ENCODE measurements around the gene ADGRV1.

The ADGRV1 gene

GRCh38 chr5:90866915-90867731 lies 308.5 kb downstream of the ADGRV1 start:
- no peak for DNase-seq (ENCODE audit: low read depth in 2 of 3, low spot score in 2 of 3)

- no peak for DNase-seq (ENCODE audit: low read depth in 2 of 3, low spot score in 2 of 3)
Observed at GRCh38 chr5:90868799-90869198, 310.2 kb downstream of the ADGRV1 start.

DNA sequence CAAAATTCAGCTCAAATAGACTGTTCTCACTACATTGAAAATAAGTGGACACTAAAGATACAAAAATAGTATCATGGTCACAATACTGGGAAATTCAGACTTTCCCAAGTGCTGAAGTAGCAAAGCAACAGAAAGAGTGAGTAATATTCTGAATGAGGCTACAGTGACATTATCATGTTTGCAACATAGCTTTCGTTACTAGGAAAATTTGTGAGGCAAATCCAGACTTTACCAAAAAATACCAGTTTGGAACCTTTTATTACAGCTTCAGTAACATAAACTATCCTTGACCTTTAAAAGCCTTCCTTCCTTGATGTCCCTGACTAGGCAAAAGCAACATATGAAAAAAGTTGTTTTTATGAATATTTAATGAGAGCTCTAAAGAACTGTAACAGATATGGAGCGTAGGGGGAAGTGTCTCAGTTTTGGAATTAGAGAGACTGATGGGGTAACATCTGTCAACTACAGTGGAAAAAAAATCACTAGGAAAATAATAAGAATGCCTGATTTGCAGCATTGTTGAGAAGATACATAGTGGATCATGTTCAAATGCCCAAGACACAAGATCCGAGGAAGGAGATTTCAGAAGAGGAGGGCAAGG lies 312.9 kb downstream of the ADGRV1 start:
- DNase-seq (ENCODE audit: low read depth in 2 of 3, low spot score in 2 of 3) = no peak

GRCh38 chr5:90873033-90873517 lies 314.5 kb downstream of the ADGRV1 start:
- DNase-seq (ENCODE audit: low read depth in 2 of 3, low spot score in 2 of 3) = no peak

DNA sequence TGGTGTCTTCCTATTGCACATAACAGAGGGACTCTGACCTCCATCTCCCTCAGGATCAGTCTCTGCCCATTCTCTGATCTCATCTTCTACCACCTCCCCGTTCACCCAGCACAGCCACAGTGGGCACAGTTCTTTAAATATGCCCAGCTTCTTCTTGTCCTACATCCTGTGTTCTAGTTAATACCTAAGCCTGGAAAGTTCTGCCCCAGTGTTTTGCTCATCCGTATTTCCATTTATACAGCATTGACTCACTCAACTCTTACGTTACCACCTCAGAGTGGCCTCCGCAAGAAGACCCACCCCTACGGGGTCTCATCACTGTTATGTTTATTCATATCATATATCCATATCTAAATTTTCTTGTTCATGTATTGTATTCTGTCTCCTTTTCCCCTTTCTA lies 315.5 kb downstream of the ADGRV1 start:
- DNase-seq (ENCODE audit: low read depth in 2 of 3, low spot score in 2 of 3) = no peak

DNA sequence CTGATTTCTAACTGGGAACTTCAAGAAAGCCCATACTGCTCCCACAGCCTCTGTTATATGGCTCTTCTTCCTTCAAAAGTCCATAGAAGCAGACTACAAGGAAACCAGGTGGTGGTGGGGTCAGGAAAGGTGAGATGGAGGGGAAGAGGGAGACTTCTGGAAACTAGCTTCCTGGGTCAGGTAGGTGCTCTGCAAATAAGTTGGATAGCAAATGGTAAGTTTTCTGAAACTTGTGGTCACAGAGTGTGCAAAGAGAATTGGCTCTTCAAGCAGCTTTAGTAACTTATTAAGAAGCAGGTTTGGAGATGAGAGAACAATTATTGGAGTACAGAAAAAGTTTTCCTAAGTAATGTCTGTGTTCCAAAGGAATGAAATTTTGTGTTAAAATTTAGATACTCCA lies 316.9 kb downstream of the ADGRV1 start:
- no peak for DNase-seq (ENCODE audit: low read depth in 2 of 3, low spot score in 2 of 3)

DNA sequence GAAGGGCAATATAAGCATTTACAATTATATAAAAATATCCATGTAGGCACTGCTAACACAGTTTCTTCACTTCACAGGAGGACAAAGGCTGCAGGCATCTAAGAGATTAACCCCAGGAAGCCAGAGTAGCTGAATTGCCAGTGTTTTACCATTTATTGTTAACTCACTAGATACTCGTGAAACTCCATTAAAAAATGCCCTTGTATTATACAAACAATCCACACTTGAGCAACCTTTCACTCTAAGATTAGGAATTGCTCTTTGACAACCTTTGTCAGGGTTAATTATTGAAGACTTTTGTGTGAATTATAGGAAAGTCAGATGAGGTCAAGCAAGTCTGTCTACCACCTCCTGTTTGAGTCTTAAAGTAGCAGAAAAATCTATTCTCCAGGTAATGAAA lies 317.8 kb downstream of the ADGRV1 start:
- no peak for DNase-seq (ENCODE audit: low read depth in 2 of 3, low spot score in 2 of 3)

GRCh38 chr5:90877049-90877448 lies 318.5 kb downstream of the ADGRV1 start:
- no peak for DNase-seq (ENCODE audit: low read depth in 2 of 3, low spot score in 2 of 3)

- no peak for DNase-seq (ENCODE audit: low read depth in 2 of 3, low spot score in 2 of 3)
Observed at GRCh38 chr5:90878081-90878480, 319.5 kb downstream of the ADGRV1 start.

- no peak for DNase-seq (ENCODE audit: low read depth in 2 of 3, low spot score in 2 of 3)
Observed at GRCh38 chr5:90878549-90879196, 320.1 kb downstream of the ADGRV1 start.

GRCh38 chr5:90881626-90882150 lies 323.1 kb downstream of the ADGRV1 start:
- no peak for DNase-seq (ENCODE audit: low read depth in 2 of 3, low spot score in 2 of 3)

- no peak for DNase-seq (ENCODE audit: low read depth in 2 of 3, low spot score in 2 of 3)
Observed at GRCh38 chr5:90882448-90882847, 323.9 kb downstream of the ADGRV1 start.

- no peak for DNase-seq (ENCODE audit: low read depth in 2 of 3, low spot score in 2 of 3)
Observed at GRCh38 chr5:90885180-90885868, 326.7 kb downstream of the ADGRV1 start.

DNA sequence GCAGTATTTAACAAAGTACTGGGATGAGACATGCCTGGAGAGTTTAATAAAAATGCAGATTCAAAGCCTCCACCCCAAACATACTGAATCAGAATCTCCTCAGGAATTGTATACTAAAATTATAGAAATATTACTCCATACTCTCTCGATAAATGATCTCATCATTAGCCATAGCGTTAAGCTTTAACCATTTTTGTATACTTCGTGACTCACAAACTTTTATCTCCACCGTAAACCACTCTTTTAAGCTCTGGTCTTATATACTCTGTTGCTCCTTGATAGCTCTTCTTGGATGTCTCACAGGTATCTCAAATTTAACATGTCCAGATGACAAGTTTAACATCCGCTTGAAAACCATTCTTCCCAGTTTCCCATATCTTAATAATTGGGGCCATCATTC lies 327.8 kb downstream of the ADGRV1 start:
- no peak for DNase-seq (ENCODE audit: low read depth in 2 of 3, low spot score in 2 of 3)

DNA sequence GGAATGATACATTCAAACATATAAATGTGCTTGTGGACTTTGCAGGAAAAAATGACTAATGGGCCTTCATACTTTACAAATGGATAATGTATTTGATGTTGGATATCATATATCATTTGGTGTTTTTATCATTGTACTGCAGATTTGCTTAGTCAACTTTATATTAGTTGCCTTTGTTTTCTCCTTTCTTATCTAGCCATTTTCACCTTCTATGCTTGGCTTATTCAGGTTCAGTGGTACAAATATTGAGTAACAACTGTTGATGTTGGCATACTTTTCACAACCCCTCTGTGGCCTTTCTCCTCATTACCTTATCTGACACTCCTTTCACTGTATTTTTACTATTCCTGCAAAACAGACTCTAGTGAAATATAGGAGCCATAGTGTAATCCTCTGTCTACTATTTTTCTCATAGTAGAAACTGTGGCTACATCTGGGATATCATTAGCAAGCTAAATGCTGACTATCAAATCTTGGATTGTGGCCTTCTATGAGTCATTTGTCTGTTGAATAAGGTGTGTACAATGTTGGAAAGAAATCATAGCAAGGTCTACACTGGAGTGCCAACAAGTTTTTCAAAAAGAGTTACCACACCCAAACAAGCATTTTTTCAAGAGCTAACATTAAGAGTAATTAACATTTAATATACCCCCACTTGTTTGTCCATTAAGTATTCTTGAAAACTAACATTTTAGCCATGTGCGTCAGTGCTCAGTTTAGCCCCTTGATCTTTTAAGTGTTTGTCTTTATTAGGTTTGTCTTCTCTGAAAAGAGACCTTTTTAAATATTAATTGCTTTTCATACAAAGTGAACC lies 330.1 kb downstream of the ADGRV1 start:
- DNase-seq (ENCODE audit: low read depth in 2 of 3, low spot score in 2 of 3) = no peak

DNA sequence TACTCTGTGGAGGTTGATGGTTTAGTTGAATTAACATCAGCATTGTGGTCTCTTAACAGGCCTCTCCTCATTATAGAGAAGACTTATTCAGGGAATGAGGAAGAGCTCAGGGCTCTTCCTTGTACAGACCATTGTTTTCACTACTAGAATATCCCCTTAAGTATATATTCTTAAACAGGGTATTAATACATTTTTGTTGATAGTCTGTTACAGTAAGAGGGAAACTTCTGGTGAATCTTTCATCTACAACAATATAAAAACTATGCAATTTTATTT lies 330.7 kb downstream of the ADGRV1 start:
- DNase-seq (ENCODE audit: low read depth in 2 of 3, low spot score in 2 of 3) = no peak

DNA sequence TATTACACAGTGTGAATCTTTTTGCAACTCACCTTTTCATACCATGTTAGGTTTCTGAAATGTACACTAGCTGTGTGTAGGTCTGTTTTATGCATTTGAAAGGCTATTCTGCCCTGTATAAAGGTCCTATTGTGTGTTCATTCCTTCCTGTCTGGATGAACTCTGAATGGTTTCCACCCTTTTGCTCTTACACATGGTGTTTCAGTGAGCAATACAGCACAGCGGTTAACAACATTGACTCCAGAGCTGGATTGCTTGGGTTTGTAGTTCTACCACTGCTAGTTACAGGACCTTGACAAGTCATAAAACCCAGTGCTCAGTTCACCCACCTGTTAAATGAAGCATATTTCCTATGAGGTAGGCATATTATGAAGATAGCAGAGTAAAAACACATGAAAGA lies 331.6 kb downstream of the ADGRV1 start:
- no peak for DNase-seq (ENCODE audit: low read depth in 2 of 3, low spot score in 2 of 3)

DNA sequence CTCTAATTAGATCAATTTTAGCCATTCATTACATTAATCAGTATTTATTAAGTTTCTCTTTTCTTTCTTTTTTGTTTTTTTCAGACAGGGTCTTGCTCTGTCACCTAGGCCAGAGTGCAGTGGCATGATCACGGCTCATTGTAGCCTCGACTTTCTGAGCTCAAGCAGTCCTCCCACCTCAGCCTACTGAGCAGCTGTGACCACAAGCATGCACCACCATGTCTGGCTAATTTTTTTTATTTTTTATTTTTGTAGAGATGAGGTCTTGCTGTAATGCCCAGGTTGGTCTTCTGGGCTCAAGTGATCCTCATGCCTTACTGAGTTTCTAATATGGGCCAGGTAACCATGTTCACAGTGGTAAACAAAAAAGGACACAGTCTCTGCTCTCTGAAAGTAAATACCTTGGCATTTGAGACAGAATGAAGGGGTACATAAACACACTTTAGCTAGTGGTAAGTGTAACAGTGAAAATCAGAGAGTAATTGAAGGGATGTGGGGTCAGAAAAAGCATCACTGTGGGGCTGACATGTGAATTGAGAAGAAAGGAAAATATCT lies 336.3 kb downstream of the ADGRV1 start:
- DNase-seq (ENCODE audit: low read depth in 2 of 3, low spot score in 2 of 3) = no peak

DNA sequence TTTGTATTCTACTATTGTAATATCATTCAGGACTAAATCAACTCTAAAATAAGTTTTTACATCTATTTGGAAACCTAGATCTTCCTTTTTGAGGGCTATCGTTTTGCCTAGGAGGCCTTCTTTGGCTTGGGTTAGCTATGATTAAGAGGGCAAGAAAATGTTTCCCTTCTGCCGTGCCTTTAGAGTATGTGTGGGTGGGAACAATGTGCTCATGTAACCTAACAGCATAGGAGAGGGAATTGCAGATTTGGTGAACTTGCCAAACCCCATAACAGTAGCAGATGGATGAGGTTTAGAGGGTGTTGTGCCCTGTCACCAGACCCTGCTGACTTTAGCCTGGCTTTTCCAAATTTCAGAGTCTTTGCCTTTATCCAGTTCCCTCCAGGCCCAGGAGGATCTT lies 339.0 kb downstream of the ADGRV1 start:
- no peak for DNase-seq (ENCODE audit: low read depth in 2 of 3, low spot score in 2 of 3)

DNA sequence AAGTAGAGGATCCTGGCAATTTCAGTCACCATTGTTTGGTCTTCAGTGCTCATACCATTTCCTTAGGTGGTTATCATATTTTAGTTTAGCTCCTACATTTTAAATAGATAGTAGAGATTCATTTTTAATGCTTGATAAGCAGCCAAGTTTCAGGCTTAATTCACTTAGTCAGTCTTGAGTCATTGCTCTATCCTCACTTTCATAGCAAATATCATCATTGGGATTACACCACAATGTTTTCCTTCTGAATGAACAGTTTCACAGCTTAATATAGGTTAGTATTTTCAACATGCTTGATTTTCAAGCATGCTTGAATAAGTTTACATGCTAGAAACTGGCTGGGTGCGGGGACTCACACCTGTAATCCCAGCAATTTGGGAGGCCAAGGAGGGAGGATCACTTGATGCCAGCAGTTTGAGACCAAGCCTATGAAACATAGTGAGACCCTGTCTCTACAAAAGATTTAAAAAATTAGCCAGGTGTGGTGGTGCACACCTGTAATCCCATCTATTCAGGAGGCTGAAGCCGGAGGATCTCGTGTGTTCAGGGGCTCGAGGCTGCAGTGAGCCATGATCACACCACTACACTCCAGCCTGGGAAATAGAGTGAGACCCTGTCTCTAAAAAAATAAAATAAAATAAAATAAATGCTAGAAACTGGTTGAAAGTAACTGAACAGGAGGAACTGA lies 339.9 kb downstream of the ADGRV1 start:
- DNase-seq (ENCODE audit: low read depth in 2 of 3, low spot score in 2 of 3) = no peak

Measured in activated CD8-positive, alpha-beta memory T cell treated with anti-CD3 and anti-CD28 coated beads for 48 hours (primary cell).